Caco-2 (cell line): ENCODE results near the gene TGFBRAP1. TPM values are rescaled to one million over a fixed set of nuclear protein-coding genes. Genes with fewer than 3 reads are reported as not detected.

Source experiments
- BruUV-seq: library from RNA; stranded (reverse); fragments of 400-500 nt; replicated peaks from 2 replicates; lab custom pipeline; 2021; lab: Mats Ljungman, UMichigan
- CTCF ChIA-PET: fragments of 300-600 bp; sonication (Branson Sonifier 250); formaldehyde crosslinking; loops from one replicate; lab custom pipeline; 2022; ENCODE audit warnings: antibody characterized with exemption; lab: Charles Lee
- POLR2A ChIA-PET: fragments of 300-600 bp; sonication (Branson Sonifier 250); formaldehyde crosslinking; loops from one replicate; lab custom pipeline; 2022; ENCODE audit warnings: antibody characterized with exemption; lab: Charles Lee
- DNase-seq, 2 experiments: peaks; one replicate each; pipeline versions ENCODE4 v3.0.0 to v3.0.0-alpha.2; 2020 to 2022
- H3K27me3 ChIP-seq: replicated peaks from 2 replicates; pipeline ENCODE4 v1.6.0; 2011; ENCODE audit warnings: low read length; ENCODE audit not compliant: control insufficient read depth, insufficient read depth
- H3K36me3 ChIP-seq: 2 replicates; pipeline ENCODE4 v1.5.1; 2011; ENCODE audit warnings: low read length; ENCODE audit not compliant: control insufficient read depth, insufficient read depth
- H3K4me1 ChIP-seq: fragments of 250-450 bp; sonication (Bioruptor Pico); 2 replicates; pipeline ENCODE4 v1.5.1; 2020; ENCODE audit warnings: mild to moderate bottlenecking
- H3K4me3 ChIP-seq: 2 replicates; pipeline ENCODE4 v1.5.1; 2011; ENCODE audit warnings: low read depth, mild to moderate bottlenecking, control low read depth, low read length
- H3K9me3 ChIP-seq: fragments of 250-450 bp; sonication (Bioruptor Pico); 2 replicates; pipeline ENCODE4 v1.5.1; 2020; ENCODE audit warnings: mild to moderate bottlenecking, moderate library complexity
- H3K27ac Mint-ChIP-seq: one replicate; pipeline ENCODE4 v1.8.0; 2022; ENCODE audit warnings: mixed read lengths; ENCODE audit not compliant: unreplicated experiment
- H3K27me3 Mint-ChIP-seq: one replicate; pipeline ENCODE4 v1.8.0; 2022; ENCODE audit warnings: mixed read lengths; ENCODE audit not compliant: insufficient read depth, unreplicated experiment
- H3K36me3 Mint-ChIP-seq: one replicate; pipeline ENCODE4 v1.8.0; 2022; ENCODE audit warnings: mild to moderate bottlenecking, mixed read lengths; ENCODE audit not compliant: insufficient read depth, unreplicated experiment
- H3K4me1 Mint-ChIP-seq: one replicate; pipeline ENCODE4 v1.8.0; 2022; ENCODE audit warnings: low read depth, mixed read lengths; ENCODE audit not compliant: unreplicated experiment
- H3K4me3 Mint-ChIP-seq: one replicate; pipeline ENCODE4 v1.8.0; 2022; ENCODE audit warnings: mild to moderate bottlenecking, moderate library complexity, mixed read lengths; ENCODE audit not compliant: unreplicated experiment
- H3K9me3 Mint-ChIP-seq: one replicate; pipeline ENCODE4 v1.8.0; 2022; ENCODE audit warnings: mixed read lengths; ENCODE audit not compliant: unreplicated experiment
- CTCF ChIP-seq, 2 experiments: fragments of 200-600 bp in 1 of 2; IDR thresholded peaks; 1 replicate in 1 of 2; 2 replicates in 1 of 2; pipeline versions ENCODE4 v1.5.1 to v1.8.0; 2011 to 2022; ENCODE audit warnings: antibody characterized with exemption in 1 of 2, control low read depth in 1 of 2, inconsistent platforms in 1 of 2, low read depth in 1 of 2, low read length in 1 of 2, mild to moderate bottlenecking in 1 of 2, moderate library complexity in 1 of 2; ENCODE audit not compliant: insufficient read depth in 1 of 2, severe bottlenecking in 1 of 2, unreplicated experiment in 1 of 2
- intact Hi-C: fragments of 100-400 bp; cut with micrococcal nuclease; formaldehyde crosslinking; loops from one replicate; pipeline ENCODE4 v1.10.0; 2022; ENCODE audit not compliant: unreplicated experiment
- total RNA-seq: library from RNA; stranded (reverse); gene quantifications from 2 replicates; pipeline ENCODE4 v1.2.3, GENCODE V29; 2022

The TGFBRAP1 gene
- total RNA-seq, 1 experiment from 2014 or later, result 26.0 TPM

GRCh38 chr2:105215586-105216192 lies 113.8 kb downstream of the TGFBRAP1 start:
- CTCF ChIA-PET, result no interaction called here
- Histone ChIP-seq H3K27me3 (no peaks in the 10 kb centered on the region; the same call in 1 of the 2 replicates), H3K4me3 (no peak overlapping the region), H3K36me3 (no peaks in the 10 kb centered on the region), H3K9me3 (no peaks in the 10 kb centered on the region), H3K4me1 (no peaks in the 10 kb centered on the region)
- H3K4me3 Mint-ChIP-seq, result no peak overlapping the region
- no peaks in the 10 kb centered on the region for H3K36me3 Mint-ChIP-seq
- DNase-seq, result no peak
- POLR2A ChIA-PET, result no interaction called here
- H3K27ac Mint-ChIP-seq, result no peak overlapping the region
- peaks cover 8% of the 10 kb centered on the region for H3K27me3 Mint-ChIP-seq
- no peak for TF ChIP-seq CTCF (IDR thresholded peaks at IDR 0.05; ENCODE audit: insufficient read depth in 1 of 2, low read depth in 1 of 2, low read length in 1 of 2, severe bottlenecking in 1 of 2, unreplicated experiment in 1 of 2)
- no TSS peak for BruUV-seq
- intact Hi-C loops, result no loop called here
- H3K9me3 Mint-ChIP-seq, result no peaks in the 10 kb centered on the region
- H3K4me1 Mint-ChIP-seq, result no peaks in the 10 kb centered on the region

Other genes starting within 250 kb of the TGFBRAP1 start
- gene GPR45, start 88.0 kb downstream of the TGFBRAP1 start, total RNA-seq, result not detected in 2 replicates
- gene C2orf49, start 7.8 kb upstream of the TGFBRAP1 start, total RNA-seq, result 21.1 and 24.8 TPM in 2 replicates
- gene FHL2, start 69.3 kb upstream of the TGFBRAP1 start, total RNA-seq, result 40.5 and 45.4 TPM in 2 replicates